Measurements from ENCODE around the gene ERICH3.

ERICH3 gene

GRCh38 chr1:74673351-74674111 is at the start of gene ERICH3:
Gene ERICH3, minus strand, starts transcription at chr1:74673792. Its CDS starts 273 bp downstream, at chr1:74673519.
- no peaks in the 10 kb centered on the region for H3K36me3 ChIP-seq (ENCODE audit: insufficient read depth, low read depth, low read length)
- peaks cover 28% of the 10 kb centered on the region for H3K27me3 ChIP-seq (ENCODE audit: insufficient read depth, low read length)
- H3K27ac ChIP-seq (ENCODE audit: low read length) = no peak within 1 kb of the TSS
- H3K4me1 ChIP-seq (ENCODE audit: insufficient read depth, low read length) = peaks cover 10% of the 10 kb centered on the region
- peak within 1 kb of the TSS; percentile 21; the same call in 1 of the 2 replicates for H3K9ac ChIP-seq (ENCODE audit: low read depth, low read length)
- peak within 1 kb of the TSS; percentile 67 for H3K4me3 ChIP-seq (ENCODE audit: low read length)
- H3K9me3 ChIP-seq (ENCODE audit: insufficient read depth, low read depth, low read length) = no peaks in the 10 kb centered on the region; the same call in 1 of the 2 replicates

DNA sequence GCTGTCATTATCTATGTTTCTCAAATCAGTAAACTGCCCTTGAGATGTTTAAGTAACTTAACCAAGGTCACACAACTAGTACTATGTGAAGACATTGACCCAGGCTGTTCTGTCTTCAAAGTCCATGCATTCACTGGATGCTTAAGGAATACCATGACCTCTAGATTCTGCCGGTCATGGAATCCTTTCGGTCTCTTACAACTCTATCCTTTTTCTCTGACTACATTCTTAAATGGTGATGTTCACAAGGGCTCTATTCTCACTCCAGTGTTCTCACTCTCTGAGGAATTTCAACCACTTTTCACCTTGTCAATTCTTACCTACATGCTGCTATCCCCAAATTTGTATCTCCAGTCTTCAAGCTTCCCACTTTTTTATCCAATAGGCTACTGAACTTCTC is 44.0 kb upstream of the ERICH3 start:
- Histone ChIP-seq H3K4me1 (ENCODE audit: insufficient read depth, low read length) (no peaks in the 10 kb centered on the region), H3K9ac (ENCODE audit: low read depth, low read length) (no peak overlapping the region), H3K4me3 (ENCODE audit: low read length) (no peak overlapping the region), H3K27me3 (ENCODE audit: insufficient read depth, low read length) (no peaks in the 10 kb centered on the region), H3K36me3 (ENCODE audit: insufficient read depth, low read depth, low read length) (peaks cover 78% of the 10 kb centered on the region), H3K9me3 (ENCODE audit: insufficient read depth, low read depth, low read length) (no peaks in the 10 kb centered on the region), H3K27ac (ENCODE audit: low read length) (no peak overlapping the region)

DNA sequence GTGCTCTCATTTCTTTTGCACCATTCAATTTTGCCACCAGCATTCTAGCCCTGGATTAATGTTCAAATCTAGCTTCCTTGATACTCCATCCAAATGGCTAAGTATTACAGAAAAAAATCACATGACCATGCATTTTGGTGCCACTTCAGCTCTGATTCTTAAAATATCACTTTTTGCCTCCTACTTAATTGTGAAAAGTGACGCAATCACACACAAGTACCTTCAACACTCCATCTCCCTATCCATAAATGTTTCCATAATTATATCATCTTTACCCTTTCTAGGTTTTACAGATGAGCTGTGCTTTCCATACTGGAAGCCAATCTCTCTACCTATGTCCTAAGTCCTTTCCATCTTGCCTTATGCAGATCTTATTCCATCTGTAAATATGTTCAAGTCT is 43.2 kb upstream of the ERICH3 start:
- peaks cover 70% of the 10 kb centered on the region for H3K36me3 ChIP-seq (ENCODE audit: insufficient read depth, low read depth, low read length)
- no peak overlapping the region for H3K27ac ChIP-seq (ENCODE audit: low read length)
- H3K4me1 ChIP-seq (ENCODE audit: insufficient read depth, low read length) = no peaks in the 10 kb centered on the region

DNA sequence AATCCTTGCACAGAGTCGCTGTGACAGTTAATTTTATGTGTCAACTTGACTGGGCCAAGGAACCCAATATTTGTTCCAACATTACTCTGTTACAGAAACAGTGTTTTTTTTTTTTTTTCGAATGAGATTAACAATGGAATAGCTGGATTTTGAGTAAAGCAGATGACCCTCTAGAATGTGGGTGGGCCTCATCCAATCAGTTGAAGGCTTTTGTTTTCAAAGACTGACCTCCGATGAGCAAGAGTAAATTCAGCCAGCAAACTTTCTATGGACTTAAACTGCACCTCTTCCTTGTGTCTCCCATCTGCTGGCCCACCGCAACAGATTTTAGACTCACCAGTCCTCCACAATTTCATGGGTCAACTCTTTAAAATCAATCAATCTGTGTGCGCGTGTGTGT is 42.2 kb upstream of the ERICH3 start:
- H3K27ac ChIP-seq (ENCODE audit: low read length) = no peak overlapping the region
- H3K9ac ChIP-seq (ENCODE audit: low read depth, low read length) = no peak overlapping the region
- H3K9me3 ChIP-seq (ENCODE audit: insufficient read depth, low read depth, low read length) = no peaks in the 10 kb centered on the region
- no peak overlapping the region for H3K4me3 ChIP-seq (ENCODE audit: low read length)
- H3K4me1 ChIP-seq (ENCODE audit: insufficient read depth, low read length) = no peaks in the 10 kb centered on the region
- no peaks in the 10 kb centered on the region for H3K27me3 ChIP-seq (ENCODE audit: insufficient read depth, low read length)
- peaks cover 66% of the 10 kb centered on the region for H3K36me3 ChIP-seq (ENCODE audit: insufficient read depth, low read depth, low read length)

More for the DNA sequence above, 43.2 kb upstream of the ERICH3 start:
- no peak overlapping the region for H3K9ac ChIP-seq (ENCODE audit: low read depth, low read length)
- H3K27me3 ChIP-seq (ENCODE audit: insufficient read depth, low read length) = no peaks in the 10 kb centered on the region
- no peaks in the 10 kb centered on the region for H3K9me3 ChIP-seq (ENCODE audit: insufficient read depth, low read depth, low read length)
- no peak overlapping the region for H3K4me3 ChIP-seq (ENCODE audit: low read length)

GRCh38 chr1:74715236-74715502 is 41.6 kb upstream of the ERICH3 start:
- no peak overlapping the region for H3K27ac ChIP-seq (ENCODE audit: low read length)
- H3K4me1 ChIP-seq (ENCODE audit: insufficient read depth, low read length) = no peaks in the 10 kb centered on the region
- peaks cover 59% of the 10 kb centered on the region for H3K36me3 ChIP-seq (ENCODE audit: insufficient read depth, low read depth, low read length)
- H3K27me3 ChIP-seq (ENCODE audit: insufficient read depth, low read length) = no peaks in the 10 kb centered on the region
- no peak overlapping the region for H3K4me3 ChIP-seq (ENCODE audit: low read length)
- H3K9ac ChIP-seq (ENCODE audit: low read depth, low read length) = no peak overlapping the region
- no peaks in the 10 kb centered on the region for H3K9me3 ChIP-seq (ENCODE audit: insufficient read depth, low read depth, low read length)

DNA sequence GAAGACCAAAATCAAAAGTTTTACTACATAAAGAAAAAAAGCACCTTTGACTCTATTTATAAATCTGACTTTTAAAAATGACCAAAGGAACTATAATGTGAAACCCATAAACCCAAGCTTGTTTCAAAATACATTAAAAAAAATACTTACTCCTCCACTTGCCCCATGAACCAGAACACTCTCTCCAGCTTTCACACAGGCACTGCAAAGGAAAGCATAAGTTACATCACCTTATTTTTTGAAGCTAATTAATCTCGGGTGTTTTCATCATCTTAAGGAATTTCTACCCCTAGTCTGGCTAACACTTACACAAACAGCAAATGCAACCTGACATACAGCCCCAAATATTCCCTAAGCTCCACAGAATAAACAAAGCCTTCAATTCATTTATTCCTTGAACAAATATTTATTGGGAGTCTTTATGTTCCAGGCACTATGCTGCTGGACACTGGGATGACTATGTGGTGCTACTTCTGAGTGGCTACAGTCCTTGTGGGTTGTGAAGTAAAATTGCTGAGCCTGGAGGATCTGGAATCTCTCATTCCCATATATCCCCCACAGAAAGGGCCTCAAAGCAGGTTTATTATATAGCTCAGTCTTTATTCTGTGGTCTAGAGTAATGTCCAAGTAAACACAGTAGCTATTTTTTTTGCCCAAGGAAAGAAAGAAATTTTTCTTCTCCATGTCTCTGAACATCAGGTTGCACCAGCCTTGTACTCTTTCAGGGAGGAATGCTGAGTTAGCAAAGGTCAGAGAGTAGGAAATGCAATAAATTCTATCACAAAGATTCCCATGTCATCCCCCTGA is 41.0 kb upstream of the ERICH3 start:
- no peaks in the 10 kb centered on the region for H3K4me1 ChIP-seq (ENCODE audit: insufficient read depth, low read length)
- H3K27me3 ChIP-seq (ENCODE audit: insufficient read depth, low read length) = no peaks in the 10 kb centered on the region
- H3K36me3 ChIP-seq (ENCODE audit: insufficient read depth, low read depth, low read length) = peaks cover 57% of the 10 kb centered on the region
- no peaks in the 10 kb centered on the region for H3K9me3 ChIP-seq (ENCODE audit: insufficient read depth, low read depth, low read length)
- no peak overlapping the region for H3K27ac ChIP-seq (ENCODE audit: low read length)
- H3K9ac ChIP-seq (ENCODE audit: low read depth, low read length) = no peak overlapping the region
- no peak overlapping the region for H3K4me3 ChIP-seq (ENCODE audit: low read length)

- Histone ChIP-seq H3K27ac (ENCODE audit: low read length) (no peak overlapping the region), H3K27me3 (ENCODE audit: insufficient read depth, low read length) (no peaks in the 10 kb centered on the region), H3K4me3 (ENCODE audit: low read length) (no peak overlapping the region), H3K9me3 (ENCODE audit: insufficient read depth, low read depth, low read length) (no peaks in the 10 kb centered on the region), H3K36me3 (ENCODE audit: insufficient read depth, low read depth, low read length) (peaks cover 60% of the 10 kb centered on the region), H3K9ac (ENCODE audit: low read depth, low read length) (no peak overlapping the region), H3K4me1 (ENCODE audit: insufficient read depth, low read length) (no peaks in the 10 kb centered on the region)
Measured at GRCh38 chr1:74713849-74714248, 40.3 kb upstream of the ERICH3 start.

- Histone ChIP-seq H3K4me3 (ENCODE audit: low read length) (no peak overlapping the region), H3K36me3 (ENCODE audit: insufficient read depth, low read depth, low read length) (peaks cover 53% of the 10 kb centered on the region), H3K9ac (ENCODE audit: low read depth, low read length) (no peak overlapping the region), H3K27ac (ENCODE audit: low read length) (no peak overlapping the region), H3K4me1 (ENCODE audit: insufficient read depth, low read length) (no peaks in the 10 kb centered on the region), H3K27me3 (ENCODE audit: insufficient read depth, low read length) (no peaks in the 10 kb centered on the region), H3K9me3 (ENCODE audit: insufficient read depth, low read depth, low read length) (no peaks in the 10 kb centered on the region)
Measured at GRCh38 chr1:74712881-74713280, 39.3 kb upstream of the ERICH3 start.

DNA sequence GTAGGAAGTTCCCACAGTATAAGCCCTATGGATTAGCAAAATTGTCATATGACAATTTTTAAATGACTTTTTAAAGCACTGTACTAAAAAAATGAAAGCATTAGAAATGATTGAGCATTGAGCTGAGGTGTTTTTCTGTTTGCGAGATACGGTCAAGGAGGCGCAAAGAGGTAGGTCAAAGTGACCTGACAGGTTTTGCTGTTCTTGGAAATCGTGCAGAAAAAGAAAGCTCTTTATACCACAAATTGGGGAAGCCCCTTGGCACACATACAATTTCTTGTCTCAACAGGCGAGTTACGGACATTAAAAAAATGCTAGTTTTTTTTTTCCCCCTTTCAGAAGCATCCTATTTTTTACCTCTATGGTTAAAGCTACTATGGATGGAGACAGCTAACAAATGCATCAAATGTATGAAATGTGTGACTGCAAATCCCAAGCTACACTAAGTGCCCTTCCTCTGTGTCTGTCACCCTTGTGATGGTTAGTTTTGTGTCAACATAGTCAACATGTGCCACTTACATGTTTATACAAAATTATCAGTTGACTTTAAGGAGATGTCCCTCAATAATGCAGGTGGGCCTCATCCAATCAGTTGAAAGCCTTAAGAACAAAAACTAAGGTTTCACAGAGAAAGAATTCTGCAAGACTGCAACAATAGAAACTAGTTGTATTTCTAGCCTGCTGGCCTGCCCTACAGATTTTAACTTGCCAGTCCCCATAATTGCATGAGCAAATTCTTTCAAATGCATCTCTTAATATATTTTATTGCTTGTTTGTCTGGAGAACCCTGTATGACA is 30.0 kb upstream of the ERICH3 start:
- Histone ChIP-seq H3K9ac (ENCODE audit: low read depth, low read length) (no peak overlapping the region), H3K27me3 (ENCODE audit: insufficient read depth, low read length) (no peaks in the 10 kb centered on the region), H3K4me1 (ENCODE audit: insufficient read depth, low read length) (no peaks in the 10 kb centered on the region), H3K9me3 (ENCODE audit: insufficient read depth, low read depth, low read length) (no peaks in the 10 kb centered on the region), H3K4me3 (ENCODE audit: low read length) (no peak overlapping the region), H3K36me3 (ENCODE audit: insufficient read depth, low read depth, low read length) (peaks cover 44% of the 10 kb centered on the region), H3K27ac (ENCODE audit: low read length) (no peak overlapping the region)

- Histone ChIP-seq H3K27ac (ENCODE audit: low read length) (no peak overlapping the region), H3K9me3 (ENCODE audit: insufficient read depth, low read depth, low read length) (no peaks in the 10 kb centered on the region), H3K27me3 (ENCODE audit: insufficient read depth, low read length) (no peaks in the 10 kb centered on the region), H3K4me3 (ENCODE audit: low read length) (no peak overlapping the region), H3K36me3 (ENCODE audit: insufficient read depth, low read depth, low read length) (peaks cover 9% of the 10 kb centered on the region), H3K4me1 (ENCODE audit: insufficient read depth, low read length) (no peaks in the 10 kb centered on the region), H3K9ac (ENCODE audit: low read depth, low read length) (no peak overlapping the region)
Measured at GRCh38 chr1:74699331-74699730, 25.7 kb upstream of the ERICH3 start.

- H3K36me3 ChIP-seq (ENCODE audit: insufficient read depth, low read depth, low read length) = no peaks in the 10 kb centered on the region
- no peak overlapping the region for H3K4me3 ChIP-seq (ENCODE audit: low read length)
- no peaks in the 10 kb centered on the region for H3K9me3 ChIP-seq (ENCODE audit: insufficient read depth, low read depth, low read length)
- no peaks in the 10 kb centered on the region for H3K27me3 ChIP-seq (ENCODE audit: insufficient read depth, low read length)
- no peaks in the 10 kb centered on the region for H3K4me1 ChIP-seq (ENCODE audit: insufficient read depth, low read length)
- no peak overlapping the region for H3K27ac ChIP-seq (ENCODE audit: low read length)
- no peak overlapping the region for H3K9ac ChIP-seq (ENCODE audit: low read depth, low read length)
Measured at GRCh38 chr1:74697832-74698231, 24.2 kb upstream of the ERICH3 start.
